ENCODE results near the gene CD1B.

- TF ChIP-seq EZH2phosphoT487 (IDR thresholded peaks at IDR 0.05; ENCODE audit: insufficient read depth, low read depth) (no peak), EZH2 (IDR thresholded peaks at IDR 0.05; ENCODE audit: insufficient read depth, poor library complexity, severe bottlenecking) (no peak)
These were observed 41.5 kb downstream of the CD1B start, which contains the start of gene CD1C for GRCh38 chr1:158289811-158290210.

Data from GM23248 (cell line).